ENCODE results near the gene FTCDNL1. TPM values are rescaled to one million over a fixed set of nuclear protein-coding genes. Genes with fewer than 3 reads are reported as not detected.

Gene FTCDNL1
- total RNA-seq, 4 donors from 2014 or later: 1.9 to 4.5 (median 3.0) TPM

GRCh38 chr2:199797431-199798403, 53.3 kb downstream of the FTCDNL1 start:
- ATAC-seq (ENCODE audit: low FRiP score) (no peak), DNase-seq (ENCODE audit: low spot score) (no peak)

GRCh38 chr2:199792381-199792780, 58.6 kb downstream of the FTCDNL1 start:
- no peak for TF ChIP-seq CTCF (IDR thresholded peaks at IDR 0.05)
- ATAC-seq (ENCODE audit: low FRiP score): no peak
- no peak for DNase-seq (ENCODE audit: low spot score)

More at GRCh38 chr2:199797431-199798403, 53.3 kb downstream of the FTCDNL1 start:
- no peak for TF ChIP-seq CTCF (IDR thresholded peaks at IDR 0.05)

GRCh38 chr2:199791326-199791725, 59.7 kb downstream of the FTCDNL1 start:
- ATAC-seq (ENCODE audit: low FRiP score) (no peak), DNase-seq (ENCODE audit: low spot score) (no peak)
- TF ChIP-seq CTCF (IDR thresholded peaks at IDR 0.05): no peak

- DNase-seq (ENCODE audit: low spot score) (no peak), ATAC-seq (ENCODE audit: low FRiP score) (no peak)
- no peak for TF ChIP-seq CTCF (IDR thresholded peaks at IDR 0.05)
Observed at GRCh38 chr2:199784512-199784911, 66.5 kb downstream of the FTCDNL1 start.

GRCh38 chr2:199779589-199779988, 71.4 kb downstream of the FTCDNL1 start:
- no peak for TF ChIP-seq CTCF (IDR thresholded peaks at IDR 0.05)
- DNase-seq (ENCODE audit: low spot score) (no peak), ATAC-seq (ENCODE audit: low FRiP score) (no peak)

- TF ChIP-seq CTCF (IDR thresholded peaks at IDR 0.05): no peak
- no peak for ATAC-seq (ENCODE audit: low FRiP score)
Observed at GRCh38 chr2:199778655-199779054, 72.3 kb downstream of the FTCDNL1 start.

GRCh38 chr2:199777916-199778315, 73.1 kb downstream of the FTCDNL1 start:
- no peak for ATAC-seq (ENCODE audit: low FRiP score)
- no peak for DNase-seq (ENCODE audit: low spot score)
- TF ChIP-seq CTCF (IDR thresholded peaks at IDR 0.05): no peak

More at GRCh38 chr2:199778655-199779054, 72.3 kb downstream of the FTCDNL1 start:
- DNase-seq (ENCODE audit: low spot score): no peak

Data from omental fat pad (tissue), 4 donors.